H1 (cell line): ENCODE measurements around the gene ENO2. TPM values are rescaled to one million over a fixed set of nuclear protein-coding genes. Genes with fewer than 3 reads are reported as not detected.

Experiments used
- CHD7 ChIP-seq: fragments of 300-600 bp; sonication (generic); IDR thresholded peaks from 2 replicates; pipeline ENCODE4 v1.7.1; 2012; ENCODE audit warnings: low read length, moderate library complexity, mild to moderate bottlenecking, inconsistent platforms; ENCODE audit not compliant: insufficient replicate concordance
- GABPA ChIP-seq: IDR thresholded peaks from 2 replicates; pipeline ENCODE4 v1.6.1; 2011; ENCODE audit warnings: mild to moderate bottlenecking, low read length, moderate library complexity, borderline replicate concordance; ENCODE audit not compliant: insufficient read depth
- KDM1A ChIP-seq: fragments of 200-600, 300-600 bp; sonication (generic); IDR thresholded peaks from 2 replicates; pipeline ENCODE4 v1.7.1; 2016; ENCODE audit warnings: mild to moderate bottlenecking, low read length, borderline replicate concordance
- KDM5A ChIP-seq: fragments of 200-600 bp; IDR thresholded peaks from 2 replicates; pipeline ENCODE4 v1.7.1; 2012; ENCODE audit warnings: mild to moderate bottlenecking, low read length, inconsistent platforms, mixed read lengths
- POLR2A ChIP-seq, 2 experiments: IDR thresholded peaks; 1 replicate in 1 of 2; 2 replicates in 1 of 2; pipeline ENCODE4 v1.6.1; 2011; ENCODE audit warnings: low read depth in 2 of 2, low read length in 2 of 2, mild to moderate bottlenecking in 2 of 2; ENCODE audit errors: control extremely low read depth in 1 of 2
- RAD21 ChIP-seq, 2 experiments: IDR thresholded peaks in 1 of 2; conservative IDR thresholded peaks in 1 of 2; 2 replicates each; pipeline ENCODE4 v1.6.1; 2011; ENCODE audit warnings: low read depth in 2 of 2, low read length in 2 of 2, improper control_type of control experiment in 1 of 2, inconsistent platforms in 1 of 2, mild to moderate bottlenecking in 1 of 2, moderate library complexity in 1 of 2
- RXRA ChIP-seq: IDR thresholded peaks from 2 replicates; pipeline ENCODE4 v1.6.1; 2011; ENCODE audit warnings: low read depth, mild to moderate bottlenecking, low read length, moderate library complexity; ENCODE audit not compliant: insufficient read depth
- SUZ12 ChIP-seq: fragments of 200-600 bp; sonication (generic); IDR thresholded peaks from 2 replicates; pipeline ENCODE4 v1.6.1; 2012; ENCODE audit warnings: mild to moderate bottlenecking, inconsistent platforms, low read length, moderate library complexity, mixed read lengths
- TEAD4 ChIP-seq: IDR thresholded peaks from 2 replicates; pipeline ENCODE4 v1.6.1; 2012; ENCODE audit warnings: low read depth, low read length, inconsistent platforms, mixed read lengths
- polyA plus RNA-seq, 7 experiments: library from polyadenylated mRNA; depleted of rRNA in 3 of 7; stranded (reverse) in 5 of 7; unstranded in 2 of 7; fragments of >200 nt in 5 of 7; fragments of 200-250 nt in 2 of 7; gene quantifications; 1 replicate in 5 of 7; 2 replicates in 1 of 7; 4 replicates in 1 of 7; pipeline versions ENCODE4 v1.2.1 to v1.2.3, GENCODE V29; 2011 to 2013; ENCODE audit warnings: missing spikeins in 2 of 7, mixed read lengths in 2 of 7
- total RNA-seq: library from RNA; stranded (reverse); fragmentation: NEBNext Ultra II Directional; extraction: Animal tissue kit (Norgen Biotek cat#: 25700); gene quantifications from 2 replicates; pipeline ENCODE4 v1.2.1, GENCODE V29; 2021
- TF ChIP-seq, protein P1 (sequence below): IDR thresholded peaks from 2 replicates; pipeline ENCODE4 v1.6.1; 2012; ENCODE audit warnings: inconsistent platforms

The ENO2 gene
- total and polyA plus RNA-seq, 2 of the 8 experiments (the other 6 are each of a cell fraction or from before 2014, with no cell fraction given), result 92.4 to 102 TPM

DNA sequence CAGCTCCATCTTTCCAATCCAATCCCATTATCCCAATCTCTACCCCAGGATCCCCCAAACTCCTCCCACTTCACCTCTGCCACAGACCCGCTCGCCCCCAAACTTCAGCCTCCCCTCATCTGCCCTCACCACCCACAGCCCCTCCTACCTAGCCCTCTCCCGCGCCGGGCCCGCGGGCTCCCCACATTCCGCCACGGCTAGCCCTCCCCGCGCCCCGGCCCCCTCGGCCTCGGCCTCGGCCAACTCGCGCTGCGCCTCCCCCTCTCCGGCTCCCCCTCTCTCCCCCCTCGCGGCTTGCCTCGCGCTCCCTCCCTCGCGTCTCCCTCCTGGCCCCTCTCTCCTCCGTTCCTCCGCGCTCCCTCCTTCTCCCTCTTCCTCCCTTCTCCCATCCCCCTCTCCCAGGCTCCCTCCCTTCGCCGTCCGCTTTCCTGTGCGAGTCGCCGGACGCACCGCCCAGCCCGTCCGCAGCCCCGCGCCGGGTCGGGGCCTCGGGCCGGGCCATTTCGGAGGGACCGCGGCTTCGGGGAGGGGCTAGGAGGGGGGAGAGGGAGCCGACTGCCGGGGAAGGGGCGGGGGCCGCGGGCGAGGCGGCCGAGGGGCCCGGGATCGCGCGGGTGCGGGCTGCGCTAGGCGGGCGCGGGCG is 13.1 kb downstream of the ENO2 start, which contains the start of gene ATN1 (continued):
- TF ChIP-seq CHD7 (no peak), TEAD4 (0 out of 2 replicates have a peak, but pooled peaks have one; percentile 3), RXRA (no peak), RAD21 (IDR thresholded peaks at IDR 0.05 in 1 of 2, conservative IDR thresholded peaks at IDR 0.05 in 1 of 2; ENCODE audit: low read depth in 2 of 2, low read length in 2 of 2) (peak in 1 of 2 experiments; percentile 8; a peak in 1 of 4 replicates), GABPA (no peak), KDM5A (no peak), KDM1A (no peak), POLR2A (IDR thresholded peaks at IDR 0.05; ENCODE audit: control extremely low read depth in 1 of 2, low read depth in 2 of 2, low read length in 2 of 2) (no peak), SUZ12 (peak; percentile 58; the same call in 1 of the 2 replicates)
- TF ChIP-seq, protein P1, sequence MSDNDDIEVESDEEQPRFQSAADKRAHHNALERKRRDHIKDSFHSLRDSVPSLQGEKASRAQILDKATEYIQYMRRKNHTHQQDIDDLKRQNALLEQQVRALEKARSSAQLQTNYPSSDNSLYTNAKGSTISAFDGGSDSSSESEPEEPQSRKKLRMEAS, result peak; percentile 75
